Measurements from ENCODE around the gene CPSF4. TPM values are rescaled to one million over a fixed set of nuclear protein-coding genes. Genes with fewer than 3 reads are reported as not detected.

Gene CPSF4
- total RNA-seq, 1 experiment from 2014 or later = 67.0 TPM

GRCh38 chr7:99422625-99423024 lies 16.1 kb upstream of the CPSF4 start (continued):
- TF ChIP-seq FOSL1 (IDR thresholded peaks at IDR 0.05; ENCODE audit: low read depth) = no peak

DNA sequence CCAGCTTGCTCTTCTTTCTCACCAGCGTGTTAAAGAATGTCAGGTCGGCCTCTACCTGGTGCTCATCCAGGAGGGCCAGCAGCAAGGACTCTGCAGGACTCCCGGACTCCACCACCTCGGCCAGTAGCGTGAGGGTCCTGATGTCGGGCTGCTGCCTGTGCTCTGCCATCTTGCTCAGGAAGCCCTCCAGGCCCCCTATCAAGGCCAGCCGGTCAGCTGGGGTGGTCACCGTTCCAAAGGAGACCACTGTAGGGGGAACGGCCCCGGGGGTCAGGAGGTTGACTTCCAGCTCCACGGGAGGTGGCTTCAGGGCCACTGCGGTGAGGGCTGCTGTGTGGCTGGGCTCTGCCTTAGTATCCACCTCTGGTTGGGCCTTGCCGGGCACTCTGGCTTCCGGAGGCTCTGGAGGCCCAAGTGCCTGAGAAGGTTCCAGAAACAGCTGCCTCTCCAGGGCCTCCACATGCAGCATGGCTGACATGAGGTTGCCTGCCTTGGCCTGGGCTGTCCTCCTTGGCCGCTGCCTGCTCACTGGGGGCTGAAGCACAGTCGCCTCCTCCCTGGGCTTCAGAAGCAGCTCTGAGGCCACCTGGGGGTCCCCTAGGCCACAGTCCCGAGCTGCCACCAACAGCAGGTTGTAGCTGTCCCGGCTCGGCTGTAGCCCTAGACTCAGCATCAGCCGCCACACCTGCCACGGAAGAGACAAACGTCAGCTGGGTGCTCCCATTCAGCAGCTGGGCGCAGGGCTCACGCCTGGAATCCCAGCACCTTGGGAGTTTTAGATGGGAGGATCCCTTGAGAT lies 13.6 kb upstream of the CPSF4 start:
- Histone ChIP-seq H3K36me3 (ENCODE audit: control insufficient read depth in 1 of 2, insufficient read depth in 2 of 2, low read length in 2 of 2) (peaks cover 22 to 28% of the 10 kb centered on the region in 2 experiments; a peak in 3 of 4 replicates), H2AFZ (ENCODE audit: low read depth, low read length, poor library complexity, severe bottlenecking) (no peak overlapping the region), H3K4me2 (ENCODE audit: low read length) (no peak overlapping the region), H3K27ac (ENCODE audit: low read depth, low read length) (no peak overlapping the region), H3K4me3 (replicated peaks in 1 of 2; ENCODE audit: low read depth in 1 of 2, low read length in 2 of 2) (no peak overlapping the region), H4K20me1 (ENCODE audit: insufficient read depth) (no peaks in the 10 kb centered on the region), H3K9me3 (ENCODE audit: control insufficient read depth in 1 of 2, insufficient read depth in 1 of 2, low read depth in 1 of 2, low read length in 2 of 2) (no peaks in the 10 kb centered on the region), H3K9me2 (ENCODE audit: insufficient read depth) (no peaks in the 10 kb centered on the region), H3K27me3 (ENCODE audit: insufficient read depth, low read length) (no peaks in the 10 kb centered on the region), H3K9ac (ENCODE audit: low read length) (no peak overlapping the region), H3K79me2 (ENCODE audit: insufficient read depth, low read length) (peaks cover 2% of the 10 kb centered on the region; the same call in 1 of the 2 replicates), H3K4me1 (ENCODE audit: control insufficient read depth in 1 of 2, insufficient read depth in 2 of 2, low read length in 2 of 2) (no peaks in the 10 kb centered on the region)
- RAD21 ChIA-PET (ENCODE audit: low non-redundant PET in 1 of 2, low total read pairs in 2 of 2, uncharacterized antibody in 2 of 2, unreplicated experiment in 2 of 2) = no interaction called here
- TF ChIP-seq ZBTB33 (IDR thresholded peaks at IDR 0.05; ENCODE audit: extremely low read depth, insufficient replicate concordance, low read length) (no peak), MAX (IDR thresholded peaks at IDR 0.05) (no peak), SRF (IDR thresholded peaks at IDR 0.05; ENCODE audit: low read depth) (no peak), ZNF274 (IDR thresholded peaks at IDR 0.05; ENCODE audit: low read depth, low read length) (no peak), POLR2A (IDR thresholded peaks at IDR 0.05; ENCODE audit: borderline replicate concordance, extremely low read depth, insufficient read depth, insufficient read length) (no peak), CBX3 (IDR thresholded peaks at IDR 0.05; ENCODE audit: low read depth) (no peak), YY1 (IDR thresholded peaks at IDR 0.05; ENCODE audit: extremely low read depth, insufficient replicate concordance, low read depth, low read length) (no peak), JUND (IDR thresholded peaks at IDR 0.05) (no peak), ELF1 (IDR thresholded peaks at IDR 0.05; ENCODE audit: borderline replicate concordance, low read depth) (no peak), RAD21 (IDR thresholded peaks at IDR 0.05; ENCODE audit: low read depth) (no peak), CTCF (IDR thresholded peaks at IDR 0.05 in 2 of 3, conservative IDR thresholded peaks at IDR 0.05 in 1 of 3; ENCODE audit: borderline replicate concordance in 1 of 3, insufficient read depth in 1 of 3, low read depth in 2 of 3, low read length in 2 of 3) (no peak), EGR1 (IDR thresholded peaks at IDR 0.05; ENCODE audit: low read depth) (no peak), ZFX (IDR thresholded peaks at IDR 0.05) (no peak), SP1 (IDR thresholded peaks at IDR 0.05; ENCODE audit: low read depth) (no peak)
- TF ChIP-seq, protein P1, sequence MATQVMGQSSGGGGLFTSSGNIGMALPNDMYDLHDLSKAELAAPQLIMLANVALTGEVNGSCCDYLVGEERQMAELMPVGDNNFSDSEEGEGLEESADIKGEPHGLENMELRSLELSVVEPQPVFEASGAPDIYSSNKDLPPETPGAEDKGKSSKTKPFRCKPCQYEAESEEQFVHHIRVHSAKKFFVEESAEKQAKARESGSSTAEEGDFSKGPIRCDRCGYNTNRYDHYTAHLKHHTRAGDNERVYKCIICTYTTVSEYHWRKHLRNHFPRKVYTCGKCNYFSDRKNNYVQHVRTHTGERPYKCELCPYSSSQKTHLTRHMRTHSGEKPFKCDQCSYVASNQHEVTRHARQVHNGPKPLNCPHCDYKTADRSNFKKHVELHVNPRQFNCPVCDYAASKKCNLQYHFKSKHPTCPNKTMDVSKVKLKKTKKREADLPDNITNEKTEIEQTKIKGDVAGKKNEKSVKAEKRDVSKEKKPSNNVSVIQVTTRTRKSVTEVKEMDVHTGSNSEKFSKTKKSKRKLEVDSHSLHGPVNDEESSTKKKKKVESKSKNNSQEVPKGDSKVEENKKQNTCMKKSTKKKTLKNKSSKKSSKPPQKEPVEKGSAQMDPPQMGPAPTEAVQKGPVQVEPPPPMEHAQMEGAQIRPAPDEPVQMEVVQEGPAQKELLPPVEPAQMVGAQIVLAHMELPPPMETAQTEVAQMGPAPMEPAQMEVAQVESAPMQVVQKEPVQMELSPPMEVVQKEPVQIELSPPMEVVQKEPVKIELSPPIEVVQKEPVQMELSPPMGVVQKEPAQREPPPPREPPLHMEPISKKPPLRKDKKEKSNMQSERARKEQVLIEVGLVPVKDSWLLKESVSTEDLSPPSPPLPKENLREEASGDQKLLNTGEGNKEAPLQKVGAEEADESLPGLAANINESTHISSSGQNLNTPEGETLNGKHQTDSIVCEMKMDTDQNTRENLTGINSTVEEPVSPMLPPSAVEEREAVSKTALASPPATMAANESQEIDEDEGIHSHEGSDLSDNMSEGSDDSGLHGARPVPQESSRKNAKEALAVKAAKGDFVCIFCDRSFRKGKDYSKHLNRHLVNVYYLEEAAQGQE (IDR thresholded peaks at IDR 0.05; ENCODE audit: low read depth) = no peak
- ATAC-seq (no peak; the same call in 1 of the 2 replicates), DNase-seq (ENCODE audit: low read depth, low spot score) (no peak)
- no TSS peak for BruUV-seq (replicated peaks)
- intact Hi-C loops (cut with micrococcal nuclease) = no loop called here
- CTCF ChIA-PET = no interaction called here
- POLR2A ChIA-PET = no interaction called here
